B cell (primary cell): ENCODE data around the gene QKI. TPM values are rescaled to one million over a fixed set of nuclear protein-coding genes. Genes with fewer than 3 reads are reported as not detected.

ENCODE experiments used
- ATAC-seq: fragments of 200-7000 bp; cut with Tn5 transposase; one replicate; pipeline ENCODE4 v1.10.0; 2021; ENCODE audit warnings: low read depth, mild to moderate bottlenecking, moderate number of reproducible peaks, moderate library complexity
- CTCF ChIA-PET: fragments of 350-600 bp; sonication (Branson Sonifier 250); formaldehyde crosslinking; loops from one replicate; lab custom pipeline; 2021; ENCODE audit warnings: antibody characterized with exemption, inconsistent platforms; lab: Charles Lee
- POLR2A ChIA-PET: fragments of 350-600 bp; sonication (Branson Sonifier 250); formaldehyde crosslinking; loops from one replicate; lab custom pipeline; 2021; ENCODE audit warnings: antibody characterized with exemption; lab: Charles Lee
- DNase-seq: peaks from one replicate; pipeline ENCODE4 v3.0.0; 2013
- H2AFZ ChIP-seq: 2 replicates; pipeline ENCODE4 v1.6.1; 2012; ENCODE audit warnings: mild to moderate bottlenecking, low read depth, low read length; ENCODE audit not compliant: insufficient read depth, poor library complexity, severe bottlenecking
- H3K27ac ChIP-seq, 2 donors: 1 replicate in 1 of 2; 2 replicates in 1 of 2; pipeline ENCODE4 v1.5.1; 2012 to 2013; ENCODE audit warnings: low read length in 2 of 2, mild to moderate bottlenecking in 2 of 2, moderate library complexity in 1 of 2
- H3K27me3 ChIP-seq, 4 experiments: fragments of 200-600 bp in 1 of 4; sonication (generic) in 1 of 4; replicated peaks in 1 of 4; 1 replicate in 2 of 4; 2 replicates in 2 of 4; pipeline versions ENCODE4 v1.6.1 to v1.7.0; 2013 to 2016; ENCODE audit warnings: low read length in 3 of 4, mild to moderate bottlenecking in 2 of 4, mixed read lengths in 1 of 4, moderate library complexity in 1 of 4; ENCODE audit not compliant: insufficient read depth in 4 of 4, control insufficient read depth in 3 of 4; ENCODE audit errors: control extremely low read depth in 1 of 4
- H3K36me3 ChIP-seq, 2 experiments: replicated peaks in 1 of 2; 1 replicate in 1 of 2; 2 replicates in 1 of 2; pipeline versions ENCODE4 v1.6.1 to v1.7.1; 2013; ENCODE audit warnings: low read length in 1 of 2; ENCODE audit not compliant: insufficient read depth in 2 of 2, control insufficient read depth in 1 of 2; ENCODE audit errors: control extremely low read depth in 1 of 2, extremely low read depth in 1 of 2
- H3K4me1 ChIP-seq, 2 donors: fragments of 200-600 bp in 1 of 2; sonication (generic) in 1 of 2; 1 replicate in 1 of 2; 2 replicates in 1 of 2; pipeline versions ENCODE4 v1.5.1 to v1.6.1; 2013 to 2017; ENCODE audit warnings: low read length in 2 of 2; ENCODE audit not compliant: control insufficient read depth in 2 of 2, insufficient read depth in 2 of 2
- H3K4me2 ChIP-seq: replicated peaks from 2 replicates; pipeline ENCODE3; 2012; ENCODE audit warnings: mild to moderate bottlenecking, low read depth, low read length; ENCODE audit not compliant: poor library complexity, severe bottlenecking
- H3K4me3 ChIP-seq, 5 experiments: fragments of 200-600 bp in 1 of 5; sonication (generic) in 1 of 5; 1 replicate in 3 of 5; 2 replicates in 2 of 5; pipeline versions ENCODE4 v1.5.1 to v1.7.0; 2011 to 2016; ENCODE audit warnings: low read length in 4 of 5, mild to moderate bottlenecking in 4 of 5, low read depth in 2 of 5, control low read depth in 1 of 5, moderate library complexity in 1 of 5; ENCODE audit not compliant: insufficient read depth in 1 of 5; ENCODE audit errors: control extremely low read depth in 1 of 5, extremely low read depth in 1 of 5
- H3K79me2 ChIP-seq: fragments of 200-600 bp; sonication (generic); one replicate; pipeline ENCODE4 v1.6.0; 2016; ENCODE audit warnings: low read length; ENCODE audit not compliant: control insufficient read depth, insufficient read depth
- H3K9ac ChIP-seq: fragments of 200-600 bp; sonication (generic); 2 replicates; pipeline ENCODE4 v1.6.1; 2017; ENCODE audit warnings: mild to moderate bottlenecking, low read length, moderate library complexity
- H3K9me3 ChIP-seq, 3 donors: one replicate each; pipeline versions ENCODE4 v1.6.1 to v1.7.1; 2013; ENCODE audit warnings: low read length in 2 of 3; ENCODE audit not compliant: control insufficient read depth in 2 of 3, insufficient read depth in 1 of 3; ENCODE audit errors: control extremely low read depth in 1 of 3
- H4K20me1 ChIP-seq: 2 replicates; pipeline ENCODE4 v1.6.0; 2012; ENCODE audit warnings: mild to moderate bottlenecking, low read length; ENCODE audit not compliant: insufficient read depth, control insufficient read depth, poor library complexity, severe bottlenecking
- H3K27ac Mint-ChIP-seq: one replicate; pipeline ENCODE4 v1.8.0; 2021; ENCODE audit warnings: mixed read lengths
- H3K27me3 Mint-ChIP-seq: one replicate; pipeline ENCODE4 v1.8.0; 2021; ENCODE audit warnings: mixed read lengths
- H3K4me1 Mint-ChIP-seq: one replicate; pipeline ENCODE4 v1.8.0; 2021; ENCODE audit warnings: mixed read lengths
- H3K4me3 Mint-ChIP-seq: one replicate; pipeline ENCODE4 v1.8.0; 2021; ENCODE audit warnings: mixed read lengths
- H3K9me3 Mint-ChIP-seq: one replicate; pipeline ENCODE4 v1.8.0; 2022; ENCODE audit warnings: mixed read lengths; ENCODE audit not compliant: insufficient read depth
- EZH2 ChIP-seq: IDR thresholded peaks from 2 replicates; pipeline ENCODE4 v1.6.1; 2012; ENCODE audit warnings: borderline replicate concordance, low read depth, mild to moderate bottlenecking, moderate library complexity, low read length; ENCODE audit not compliant: insufficient read depth, poor library complexity, severe bottlenecking
- WGBS: methylation state at CpG from one replicate; pipeline ENCODE4 v1.1.5; 2013; ENCODE audit warnings: missing lambda C conversion rate; ENCODE audit not compliant: insufficient coverage; 5-methylcytosine and 5-hydroxymethylcytosine counted together
- intact Hi-C: fragments of 100-400 bp; cut with micrococcal nuclease; formaldehyde crosslinking; loops from one replicate; pipeline ENCODE4 v1.10.0; 2022
- polyA plus RNA-seq: library from polyadenylated mRNA; depleted of rRNA; stranded (reverse); fragments of >200 nt; gene quantifications from 2 replicates; pipeline ENCODE4 v1.2.3, GENCODE V29; 2012
- total RNA-seq, 2 donors: library from RNA; stranded (reverse); fragments of 120-200 nt in 1 of 2; gene quantifications; 1 replicate in 1 of 2; 2 replicates in 1 of 2; pipeline versions ENCODE4 v1.2.3 to v1.2.4, GENCODE V29; 2013 to 2022
- TF ChIP-seq, protein P1 (sequence below): fragments of 200-600 bp; IDR thresholded peaks from one replicate; pipeline ENCODE4 v1.8.0; 2022; ENCODE audit warnings: antibody characterized with exemption, mild to moderate bottlenecking

The QKI gene
- total and polyA plus RNA-seq, 2 donors (not counting 1 experiment from before 2014, with no cell fraction given), result 38.8 to 79.5 TPM

- H3K9ac ChIP-seq, result no peak overlapping the region
- ChIA-PET CTCF (no interaction called here), POLR2A (no interaction called here)
- H3K27ac ChIP-seq, result no peak overlapping the region
- WGBS, result no CpG with 5 or more reads among the region's 1 CpG
- H3K9me3 ChIP-seq, result no peaks in the 10 kb centered on the region
- no peaks in the 10 kb centered on the region for H3K4me1 ChIP-seq
- H2AFZ ChIP-seq, result no peak overlapping the region
- H3K4me3 ChIP-seq, result no peak overlapping the region
- DNase-seq (no peak), ATAC-seq (no peak)
- no peaks in the 10 kb centered on the region for H3K36me3 ChIP-seq
- H4K20me1 ChIP-seq, result no peaks in the 10 kb centered on the region
- no peak overlapping the region for H3K4me3 Mint-ChIP-seq
- peaks cover 24% of the 10 kb centered on the region for H3K27me3 Mint-ChIP-seq
- no peak overlapping the region for H3K4me2 ChIP-seq
- intact Hi-C loops, result no loop called here
- H3K27me3 ChIP-seq, result peaks cover 0 to 15% (median 2%) of the 10 kb centered on the region in 4 experiments
- no peaks in the 10 kb centered on the region for H3K4me1 Mint-ChIP-seq
- H3K79me2 ChIP-seq, result no peaks in the 10 kb centered on the region
- H3K9me3 Mint-ChIP-seq, result no peaks in the 10 kb centered on the region
- no peak overlapping the region for H3K27ac Mint-ChIP-seq
- TF ChIP-seq EZH2, result no peak
- TF ChIP-seq, protein P1, sequence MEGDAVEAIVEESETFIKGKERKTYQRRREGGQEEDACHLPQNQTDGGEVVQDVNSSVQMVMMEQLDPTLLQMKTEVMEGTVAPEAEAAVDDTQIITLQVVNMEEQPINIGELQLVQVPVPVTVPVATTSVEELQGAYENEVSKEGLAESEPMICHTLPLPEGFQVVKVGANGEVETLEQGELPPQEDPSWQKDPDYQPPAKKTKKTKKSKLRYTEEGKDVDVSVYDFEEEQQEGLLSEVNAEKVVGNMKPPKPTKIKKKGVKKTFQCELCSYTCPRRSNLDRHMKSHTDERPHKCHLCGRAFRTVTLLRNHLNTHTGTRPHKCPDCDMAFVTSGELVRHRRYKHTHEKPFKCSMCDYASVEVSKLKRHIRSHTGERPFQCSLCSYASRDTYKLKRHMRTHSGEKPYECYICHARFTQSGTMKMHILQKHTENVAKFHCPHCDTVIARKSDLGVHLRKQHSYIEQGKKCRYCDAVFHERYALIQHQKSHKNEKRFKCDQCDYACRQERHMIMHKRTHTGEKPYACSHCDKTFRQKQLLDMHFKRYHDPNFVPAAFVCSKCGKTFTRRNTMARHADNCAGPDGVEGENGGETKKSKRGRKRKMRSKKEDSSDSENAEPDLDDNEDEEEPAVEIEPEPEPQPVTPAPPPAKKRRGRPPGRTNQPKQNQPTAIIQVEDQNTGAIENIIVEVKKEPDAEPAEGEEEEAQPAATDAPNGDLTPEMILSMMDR, result no peak
Observed at GRCh38 chr6:163369141-163369540, 45.4 kb upstream of the QKI start.

DNA sequence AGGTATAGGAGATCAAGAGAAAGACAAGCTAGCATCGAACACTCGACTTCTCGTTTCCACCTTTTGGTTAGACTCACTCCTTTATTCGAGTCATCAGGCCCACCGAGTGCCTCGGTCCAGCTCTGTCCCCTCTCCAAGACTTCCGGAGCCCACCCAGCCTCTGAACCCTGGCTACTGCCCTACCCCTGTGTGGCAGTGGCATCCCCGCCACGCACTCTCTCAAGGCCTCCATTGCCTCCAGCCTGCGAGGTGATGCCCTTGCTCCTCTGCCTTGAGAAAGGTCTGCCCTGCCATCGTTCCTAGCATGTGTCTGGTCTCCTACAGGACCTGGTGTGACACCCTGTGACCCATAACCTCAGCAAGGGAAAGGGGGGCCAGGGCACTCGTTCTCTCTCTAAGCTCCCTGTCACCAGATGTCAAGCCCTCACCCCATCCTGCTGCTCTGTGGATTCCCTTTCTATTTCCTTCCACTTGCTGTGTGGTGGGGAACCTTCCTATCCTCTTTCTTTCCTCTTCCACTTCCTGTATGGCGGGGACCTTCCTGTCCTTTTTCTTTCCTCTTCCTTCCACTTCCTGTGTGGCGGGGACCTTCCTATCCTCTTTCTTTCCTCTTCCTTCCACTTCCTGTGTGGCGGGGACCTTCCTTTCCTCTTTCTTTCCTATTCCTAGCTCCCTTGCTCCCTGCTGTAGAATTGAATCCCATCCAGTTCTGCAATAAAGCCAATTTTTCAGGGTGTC lies 44.7 kb upstream of the QKI start:
- intact Hi-C loops, result no loop called here
- Histone ChIP-seq H3K27me3 (peaks cover 0 to 15% (median 2%) of the 10 kb centered on the region in 4 experiments), H3K4me3 (no peak overlapping the region), H3K27ac (no peak overlapping the region), H3K36me3 (no peaks in the 10 kb centered on the region), H3K79me2 (no peaks in the 10 kb centered on the region), H4K20me1 (no peaks in the 10 kb centered on the region), H2AFZ (no peak overlapping the region), H3K4me2 (no peak overlapping the region), H3K9me3 (no peaks in the 10 kb centered on the region), H3K9ac (no peak overlapping the region), H3K4me1 (no peaks in the 10 kb centered on the region)
- TF ChIP-seq, protein P1, result no peak
- no peak for TF ChIP-seq EZH2
- no peak overlapping the region for H3K27ac Mint-ChIP-seq
- POLR2A ChIA-PET, result no interaction called here
- ATAC-seq, result no peak
- H3K9me3 Mint-ChIP-seq, result no peaks in the 10 kb centered on the region
- H3K4me3 Mint-ChIP-seq, result no peak overlapping the region
- WGBS, result 82% methylated on average over 14 of the region's 15 CpGs
- no peak for DNase-seq
- H3K27me3 Mint-ChIP-seq, result peaks cover 24% of the 10 kb centered on the region
- CTCF ChIA-PET, result no interaction called here
- no peaks in the 10 kb centered on the region for H3K4me1 Mint-ChIP-seq
